Nucleus accumbens (tissue), 56 donors: ENCODE measurements around the gene INTS11.
A peak's percentile ranks its signal among the peaks of the same experiment; 100 is the strongest.

ENCODE experiments used
- DNase-seq, 56 donors: peaks; one replicate each; lab custom pipeline; 2025; lab: John Stamatoyannopoulos, UW

Gene INTS11

DNA sequence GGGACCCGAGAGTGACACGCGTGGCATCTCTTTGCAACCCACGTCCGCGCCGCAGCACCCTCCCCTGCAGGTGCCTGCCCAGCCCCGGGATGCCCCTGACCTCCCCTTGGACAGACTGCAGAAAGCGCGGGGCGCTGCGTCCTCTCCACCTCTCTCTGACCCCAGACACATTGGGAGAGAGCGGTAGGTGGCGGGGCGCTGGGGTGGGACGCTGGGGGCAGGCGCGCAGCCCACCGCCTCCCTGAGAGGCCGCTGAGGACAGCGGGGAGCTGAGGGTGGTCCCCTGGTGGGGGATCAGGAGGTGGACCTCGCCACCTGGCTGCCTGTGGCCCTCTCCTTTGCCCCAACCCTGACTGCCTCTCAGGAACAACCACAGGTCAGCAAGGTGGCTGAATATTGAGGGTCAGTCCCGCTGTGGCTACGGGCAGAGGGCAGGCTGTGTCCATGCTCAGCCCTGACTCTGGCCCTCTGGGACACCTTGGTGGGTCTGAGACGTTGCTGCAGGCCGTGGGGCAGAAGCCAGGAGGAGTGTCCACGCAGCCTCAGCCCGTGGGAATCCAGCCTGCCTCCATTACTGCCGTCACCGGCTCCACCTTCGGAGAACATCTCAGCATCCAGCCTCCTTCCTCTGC is 50.0 kb downstream of the INTS11 start:
- no peak for DNase-seq

- DNase-seq = peak in 55 of 56 donors; percentile 73 to 96 (median 91)
These were observed 50.8 kb downstream of the INTS11 start, which contains the start of gene UBE2J2 for GRCh38 chr1:1273512-1274298. Gene UBE2J2, minus strand, starts transcription at chr1:1273854. Its CDS starts 5,862 bp downstream, at chr1:1267992.

DNA sequence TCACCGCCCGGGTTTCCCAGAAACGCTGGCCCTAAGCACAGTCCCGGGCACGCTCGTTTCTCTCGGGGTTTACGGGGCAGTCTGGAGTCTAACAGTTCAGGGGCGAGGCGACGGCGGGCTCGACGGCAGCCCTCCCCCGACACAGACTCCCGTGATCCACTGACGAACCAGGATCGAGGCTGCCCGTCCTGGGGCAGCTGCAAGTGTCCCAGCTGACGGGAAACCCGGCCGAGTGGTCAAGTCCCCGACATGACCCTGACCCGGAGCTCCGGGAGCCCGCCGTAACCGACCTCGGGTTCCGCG is 51.3 kb downstream of the INTS11 start:
- DNase-seq = no peak

DNA sequence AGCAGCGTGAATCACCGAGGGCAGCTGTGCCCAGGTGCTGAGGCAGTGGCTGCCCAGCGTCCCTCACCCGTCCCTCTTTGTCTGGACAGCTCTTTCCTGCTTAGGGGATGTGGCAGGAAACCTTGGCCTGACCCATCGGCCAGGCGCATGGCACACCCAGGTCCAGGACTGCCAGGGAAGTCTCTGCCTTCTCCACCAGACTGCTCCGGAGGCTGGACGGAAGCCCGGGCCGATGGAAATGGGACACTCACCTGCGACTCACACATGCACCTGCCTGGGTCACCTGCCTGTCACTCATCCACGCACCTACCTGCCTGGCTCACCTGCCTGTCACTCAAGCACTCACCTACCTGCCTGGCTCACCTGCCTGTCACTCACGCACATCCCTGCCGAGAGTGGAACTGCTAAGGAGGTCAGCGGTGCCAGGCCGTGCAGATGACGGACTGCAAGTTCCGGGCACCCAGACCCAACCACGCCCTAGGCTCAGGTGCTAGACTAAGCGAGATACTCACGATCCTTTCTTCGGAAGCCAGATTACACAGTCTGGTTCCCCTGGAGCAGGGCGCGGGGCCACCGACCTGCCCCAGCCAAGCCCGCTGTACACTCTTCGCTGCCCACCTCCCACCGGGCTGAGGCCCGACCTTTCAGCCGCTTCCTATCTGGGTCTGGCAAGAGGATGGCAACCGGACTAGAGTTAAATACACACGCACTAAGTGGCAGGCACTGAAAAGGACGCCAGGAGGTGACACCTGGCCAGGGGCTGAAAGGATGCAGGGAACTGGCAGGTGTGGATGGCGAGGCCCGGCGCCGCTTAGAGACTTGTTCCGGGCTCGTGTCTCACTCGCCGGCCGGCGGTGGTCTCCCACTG is 51.9 kb downstream of the INTS11 start:
- no peak for DNase-seq

- no peak for DNase-seq
These were observed 53.6 kb downstream of the INTS11 start for GRCh38 chr1:1270813-1271212.

- no peak for DNase-seq
These were observed 56.2 kb downstream of the INTS11 start for GRCh38 chr1:1268284-1268682.

DNA sequence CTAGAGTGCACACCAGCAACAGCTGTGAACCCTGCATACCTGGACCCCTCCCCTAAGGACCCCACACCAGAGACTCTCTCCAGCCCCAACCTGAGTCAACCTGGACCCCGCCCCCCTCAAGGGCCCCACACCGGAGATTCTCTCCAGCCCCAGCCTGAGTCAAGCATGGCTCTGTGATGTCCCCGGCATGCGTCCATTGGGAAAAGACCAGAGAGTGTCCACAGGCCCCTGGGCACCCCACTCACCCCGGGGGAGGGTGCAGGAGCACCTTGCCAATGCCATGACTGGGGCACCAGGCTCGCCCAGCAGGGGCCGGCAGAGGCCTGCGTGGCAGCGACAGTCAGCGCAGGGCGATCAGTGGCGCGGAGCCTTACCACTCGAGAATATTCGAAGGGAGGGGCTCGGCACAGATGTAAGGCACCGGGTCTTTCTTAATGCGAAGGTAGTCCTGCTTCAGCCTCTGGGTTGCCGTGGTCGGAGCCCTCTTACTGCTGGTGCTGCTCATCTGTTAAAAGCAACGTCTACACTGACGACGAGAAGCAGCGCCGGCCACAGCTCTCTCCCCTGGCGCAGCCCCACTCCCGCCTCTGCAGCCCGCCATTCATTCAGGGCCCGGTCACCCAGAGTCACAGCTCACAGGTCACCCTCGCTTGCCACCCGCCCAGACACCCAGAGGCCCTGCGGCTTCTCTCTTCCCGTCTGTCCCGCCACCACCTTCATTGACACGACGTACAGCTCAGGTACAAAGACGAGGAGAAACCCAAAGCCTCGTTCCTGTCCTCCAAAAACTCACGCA is 56.8 kb downstream of the INTS11 start:
- DNase-seq = no peak

DNA sequence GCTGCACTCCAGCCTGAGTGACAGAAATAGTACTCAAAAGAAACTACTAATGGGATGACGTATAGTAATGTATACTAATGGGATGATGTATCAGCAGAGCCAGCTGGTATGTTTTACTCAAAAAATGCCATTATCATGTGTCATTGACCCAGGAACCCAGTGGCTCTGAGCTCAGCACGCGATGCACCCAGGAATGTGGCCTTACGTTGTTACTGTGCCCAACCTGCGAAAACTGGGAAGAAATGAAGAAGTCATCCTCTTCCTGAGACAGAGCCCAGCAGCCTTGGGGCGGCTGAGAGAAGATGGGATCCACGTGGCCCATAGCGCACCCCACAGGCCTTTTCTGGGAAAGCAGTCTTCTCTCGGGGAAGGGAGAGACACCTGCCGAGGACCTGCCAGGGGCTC is 59.6 kb downstream of the INTS11 start:
- no peak for DNase-seq

DNA sequence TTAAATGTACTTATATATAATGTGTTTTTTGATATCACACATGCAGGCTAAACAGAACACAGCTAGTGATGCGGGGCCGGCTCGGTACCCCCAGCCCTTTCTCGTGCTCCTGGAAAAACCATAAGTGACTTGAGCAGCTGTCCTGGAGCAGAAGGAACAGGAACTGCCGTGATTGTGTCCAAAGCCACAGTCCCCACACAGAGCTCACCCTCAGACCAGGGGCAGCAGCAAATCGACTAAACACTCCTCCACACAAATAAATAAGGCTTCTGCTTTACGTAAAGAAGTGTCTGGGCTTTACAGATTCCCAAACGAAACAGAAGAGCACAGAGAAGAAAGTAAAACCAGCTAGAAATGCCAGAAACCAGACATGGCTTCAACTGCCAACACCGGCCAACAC is 60.4 kb downstream of the INTS11 start:
- no peak for DNase-seq

GRCh38 chr1:1262758-1263157 is 61.7 kb downstream of the INTS11 start:
- no peak for DNase-seq

DNA sequence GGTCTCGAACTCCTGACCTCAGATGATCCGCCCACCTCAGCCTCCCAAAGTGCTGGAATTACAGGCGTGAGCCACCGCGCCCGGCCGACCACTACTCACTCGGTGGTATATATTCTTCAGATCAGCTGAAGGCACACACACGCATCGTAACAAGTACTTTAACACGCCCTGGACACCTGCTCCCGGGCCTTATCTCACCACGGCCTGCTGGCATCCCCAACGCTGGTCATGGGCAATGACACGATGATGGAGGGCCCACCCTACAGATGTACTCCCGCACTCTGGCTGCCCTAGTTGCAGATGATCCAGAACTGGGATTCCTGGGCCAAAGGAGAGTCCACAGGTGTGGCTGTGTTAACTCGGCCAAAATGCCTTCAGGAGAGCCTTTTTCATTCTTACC is 62.4 kb downstream of the INTS11 start:
- DNase-seq = no peak
